GM12878 (cell line): ENCODE data around the gene ADSS2. TPM values are rescaled to one million over a fixed set of nuclear protein-coding genes. Genes with fewer than 3 reads are reported as not detected.
"Not testable (repeated sequence)": the region's sequence is repeated elsewhere in the genome, so short reads cannot be mapped to it uniquely, and the experiment has no call there.

Experiments
- ATAC-seq: fragments of 200-7000 bp; cut with Tn5 transposase; 3 replicates; pipeline ENCODE4 v1.9.1; 2020; ENCODE audit warnings: mild to moderate bottlenecking, moderate library complexity
- BruUV-seq: library from RNA; stranded (reverse); fragments of 400-500 nt; replicated peaks from 2 replicates; lab custom pipeline; 2021; lab: Mats Ljungman, UMichigan
- CTCF ChIA-PET: fragments of 300-600 bp; sonication (Branson Sonifier 250); formaldehyde crosslinking; extraction: SDS; loops from one replicate; lab custom pipeline; 2021; ENCODE audit warnings: inconsistent platforms; lab: Yijun Ruan, JAX
- POLR2A ChIA-PET: fragments of 350-600 bp; formaldehyde crosslinking; extraction: SDS; loops from one replicate; lab custom pipeline; 2021; ENCODE audit warnings: inconsistent platforms; lab: Charles Lee
- RAD21 ChIA-PET: fragments of 300-600 bp; sonication (Branson Sonifier 250); formaldehyde crosslinking; loops from one replicate; lab custom pipeline; 2023; ENCODE audit warnings: antibody characterized with exemption; ENCODE audit not compliant: unreplicated experiment; lab: Charles Lee
- SMC1A ChIA-PET: fragments of 300-600 bp; sonication (Branson Sonifier 250); formaldehyde crosslinking; loops from one replicate; lab custom pipeline; 2023; ENCODE audit not compliant: unreplicated experiment, uncharacterized antibody; lab: Charles Lee
- DNase-seq: peaks from one replicate; pipeline ENCODE4 v3.0.0-alpha.2; 2011; ENCODE audit warnings: low read depth, low spot score
- FAIRE-seq: peaks from 3 replicates; lab custom pipeline; 2011; peaks lifted over from hg19 to GRCh38; lab: Jason Lieb, UNC
- H2AFZ ChIP-seq: 2 replicates; pipeline ENCODE4 v1.6.0; 2011; ENCODE audit warnings: low read depth, low read length, control low read depth; ENCODE audit not compliant: control insufficient read depth
- H3K27ac ChIP-seq: 2 replicates; pipeline ENCODE4 v1.5.1; 2011; ENCODE audit warnings: control low read depth; ENCODE audit not compliant: control insufficient read depth, insufficient read depth
- H3K27me3 ChIP-seq, 2 experiments: replicated peaks in 1 of 2; 2 replicates each; pipeline versions ENCODE4 v1.6.0 to v1.6.1; 2011; ENCODE audit warnings: low read length in 1 of 2; ENCODE audit not compliant: control insufficient read depth in 2 of 2, insufficient read depth in 2 of 2
- H3K36me3 ChIP-seq, 2 experiments: 2 replicates each; pipeline ENCODE4 v1.5.1; 2011; ENCODE audit warnings: low read length in 1 of 2; ENCODE audit not compliant: control insufficient read depth in 2 of 2, insufficient read depth in 2 of 2
- H3K4me1 ChIP-seq: 2 replicates; pipeline ENCODE4 v1.6.1; 2011; ENCODE audit warnings: mild to moderate bottlenecking, low read length, moderate library complexity, mixed read lengths; ENCODE audit not compliant: control insufficient read depth, insufficient read depth
- H3K4me2 ChIP-seq: 2 replicates; pipeline ENCODE4 v1.6.0; 2011; ENCODE audit warnings: control low read depth; ENCODE audit not compliant: control insufficient read depth, insufficient read depth
- H3K4me3 ChIP-seq: fragments of 200-600 bp; sonication (generic); 2 replicates; pipeline ENCODE4 v1.5.1; 2016
- H3K79me2 ChIP-seq: 2 replicates; pipeline ENCODE4 v1.6.0; 2011; ENCODE audit warnings: low read length; ENCODE audit not compliant: control insufficient read depth, insufficient read depth
- H3K9ac ChIP-seq: 2 replicates; pipeline ENCODE4 v1.8.0; 2011; ENCODE audit warnings: low read length, control low read depth, mixed read lengths; ENCODE audit not compliant: control insufficient read depth, insufficient read depth
- H3K9me3 ChIP-seq: replicated peaks from 3 replicates; pipeline ENCODE4 v1.5.1; 2011; ENCODE audit warnings: mild to moderate bottlenecking, low read length; ENCODE audit not compliant: control insufficient read depth, insufficient read depth
- H4K20me1 ChIP-seq: 2 replicates; pipeline ENCODE4 v1.6.0; 2011; ENCODE audit not compliant: control insufficient read depth, insufficient read depth
- BRCA1 ChIP-seq: IDR thresholded peaks from 2 replicates; pipeline ENCODE4 v1.6.1; 2011; ENCODE audit warnings: low read depth, low read length, improper control_type of control experiment
- CHD1 ChIP-seq: IDR thresholded peaks from 2 replicates; pipeline ENCODE4 v1.6.1; 2012; ENCODE audit warnings: low read depth, low read length, improper control_type of control experiment
- EED ChIP-seq: sonication (generic); IDR thresholded peaks from 2 replicates; pipeline ENCODE4 v1.6.1; 2016; ENCODE audit warnings: antibody characterized with exemption, low read depth
- KLF5 ChIP-seq: fragments of 450-650 bp; IDR thresholded peaks from 2 replicates; pipeline ENCODE4 v1.6.1; 2014; ENCODE audit warnings: mild to moderate bottlenecking; ENCODE audit not compliant: partially characterized antibody
- MAX ChIP-seq: IDR thresholded peaks from 2 replicates; pipeline ENCODE4 v1.6.1; 2012; ENCODE audit warnings: low read depth, low read length, improper control_type of control experiment
- PKNOX1 ChIP-seq: fragments of 450-650 bp; IDR thresholded peaks from 2 replicates; pipeline ENCODE4 v1.6.1; 2016; ENCODE audit warnings: mild to moderate bottlenecking
- SP1 ChIP-seq: IDR thresholded peaks from one replicate; pipeline ENCODE4 v1.6.1; 2011; ENCODE audit warnings: low read depth, low read length
- TCF12 ChIP-seq: IDR thresholded peaks from 2 replicates; pipeline ENCODE4 v1.6.1; 2011; ENCODE audit warnings: low read depth, mild to moderate bottlenecking, low read length
- WRNIP1 ChIP-seq: IDR thresholded peaks from 2 replicates; pipeline ENCODE4 v1.6.1; 2011; ENCODE audit warnings: low read depth, low read length, improper control_type of control experiment, borderline replicate concordance
- WGBS: methylation state at CpG from one replicate; pipeline ENCODE4 v1.1.6; 2016; ENCODE audit warnings: low lambda C conversion rate; ENCODE audit not compliant: insufficient replicate concordance, insufficient coverage; ENCODE audit errors: missing lambda C conversion rate; 5-methylcytosine and 5-hydroxymethylcytosine counted together
- in situ Hi-C: fragments of 300-500 bp; cut with MboI; formaldehyde crosslinking; loops from 9 replicates; pipeline ENCODE4 v1.14.3; 2018; ENCODE audit warnings: mixed read lengths
- intact Hi-C: fragments of 100-400 bp; cut with micrococcal nuclease; formaldehyde crosslinking; loops from one replicate; pipeline ENCODE4 v1.14.2; 2022; ENCODE audit not compliant: unreplicated experiment
- polyA plus RNA-seq, 11 experiments: library from polyadenylated mRNA; depleted of rRNA in 4 of 11; unstranded in 6 of 11; stranded (reverse) in 5 of 11; fragments of >200 nt; fragmentation: Nextera tagmentation in 4 of 11; fragmentation: Illumina TruSeq in 1 of 11; extraction: Ambion mirVana in 4 of 11; extraction: Trizol in 1 of 11; gene quantifications; 1 replicate in 1 of 11; 2 replicates in 10 of 11; pipeline versions ENCODE4 v1.2.1 to v1.2.3, GENCODE V29; 2011 to 2016; ENCODE audit warnings: inconsistent platforms in 2 of 11, missing spikeins in 2 of 11, low read depth in 1 of 11
- total RNA-seq, 4 experiments: library from RNA; depleted of rRNA in 3 of 4; stranded (reverse); fragments of >200 nt in 3 of 4; fragmentation: Illumina TruSeq in 1 of 4; extraction: Trizol in 1 of 4; gene quantifications; 2 replicates each; pipeline versions ENCODE4 v1.2.1 to v1.2.3, GENCODE V29; 2013 to 2021

Gene ADSS2
- total and polyA plus RNA-seq, 10 of the 15 experiments (the other 5 are each of a cell fraction or from before 2014, with no cell fraction given): 8.1 to 49.3 (median 40.6) TPM

GRCh38 chr1:244375051-244375450, 76.7 kb downstream of the ADSS2 start:
- no peaks in the 10 kb centered on the region for H4K20me1 ChIP-seq
- no peak overlapping the region for H3K9ac ChIP-seq
- in situ Hi-C loops: no loop called here
- no peaks in the 10 kb centered on the region for H3K36me3 ChIP-seq
- SMC1A ChIA-PET: no interaction called here
- no TSS peak for BruUV-seq
- H3K9me3 ChIP-seq: no peaks in the 10 kb centered on the region
- CTCF ChIA-PET: interaction anchor here (1.4 kb wide), 1 partner anchor 39 kb away, joined by 4 read pairs; no protein-coding TSS in a partner anchor
- no peak overlapping the region for H2AFZ ChIP-seq
- DNase-seq: no peak
- TF ChIP-seq WRNIP1 (no peak), BRCA1 (no peak), CHD1 (no peak), KLF5 (no peak), PKNOX1 (no peak), SP1 (no peak), MAX (no peak), TCF12 (no peak), EED (no peak)
- TF ChIP-seq, all 136 proteins: peak for 0
- H3K4me2 ChIP-seq: no peak overlapping the region
- H3K79me2 ChIP-seq: no peaks in the 10 kb centered on the region
- 76% methylated on average over 7 of the region's 7 CpGs for WGBS
- intact Hi-C loops: no loop called here
- FAIRE-seq (no peak), ATAC-seq (no peak)
- peaks cover 7% of the 10 kb centered on the region for H3K4me1 ChIP-seq
- RAD21 ChIA-PET: no interaction called here
- H3K27ac ChIP-seq: no peak overlapping the region
- POLR2A ChIA-PET: no interaction called here
- no peaks in the 10 kb centered on the region for H3K27me3 ChIP-seq
- no peak overlapping the region for H3K4me3 ChIP-seq

- DNase-seq, intact Hi-C loops, H3K27me3 ChIP-seq, FAIRE-seq, H3K4me2 ChIP-seq, H3K9me3 ChIP-seq, H4K20me1 ChIP-seq, H3K9ac ChIP-seq, ATAC-seq, H3K79me2 ChIP-seq, H2AFZ ChIP-seq, SMC1A ChIA-PET, BruUV-seq, H3K4me1 ChIP-seq, H3K36me3 ChIP-seq, in situ Hi-C loops, H3K4me3 ChIP-seq, H3K27ac ChIP-seq: not testable (repeated sequence)
- ChIA-PET CTCF (interaction anchor here (1.4 kb wide), 1 partner anchor 40 kb away, joined by 4 read pairs; no protein-coding TSS in a partner anchor), RAD21 (interaction anchor here (0.7 kb wide), 1 partner anchor 75 kb away, joined by 4 read pairs; no protein-coding TSS in a partner anchor), POLR2A (interaction anchor here (0.7 kb wide), 1 partner anchor 12 kb away, joined by 4 read pairs; no protein-coding TSS in a partner anchor)
- 84% methylated on average over 6 of the region's 6 CpGs for WGBS
Observed at GRCh38 chr1:244374484-244374883, 77.2 kb downstream of the ADSS2 start.
